Activated B cell treated with CpG ODN at 0.5 μM for 24 hours (primary cell): ENCODE data around the gene PCDHGA1. TPM values are rescaled to one million over a fixed set of nuclear protein-coding genes. Genes with fewer than 3 reads are reported as not detected.

Source experiments
- ATAC-seq: fragments of 200-7000 bp; cut with Tn5 transposase; one replicate; pipeline ENCODE4 v1.10.0; 2021; ENCODE audit warnings: low read depth, mild to moderate bottlenecking, moderate library complexity
- CTCF ChIA-PET: fragments of 350-600 bp; sonication (Branson Sonifier 250); formaldehyde crosslinking; loops from one replicate; lab custom pipeline; 2021; ENCODE audit warnings: antibody characterized with exemption; lab: Charles Lee
- POLR2A ChIA-PET: fragments of 350-600 bp; sonication (Branson Sonifier 250); formaldehyde crosslinking; loops from one replicate; lab custom pipeline; 2021; ENCODE audit warnings: antibody characterized with exemption; lab: Charles Lee
- DNase-seq: peaks from one replicate; pipeline ENCODE4 v3.0.0; 2022
- H3K27ac Mint-ChIP-seq: one replicate; pipeline ENCODE4 v1.8.0; 2020; ENCODE audit warnings: mixed read lengths
- H3K27me3 Mint-ChIP-seq: one replicate; pipeline ENCODE4 v1.8.0; 2021; ENCODE audit warnings: mixed read lengths
- H3K36me3 Mint-ChIP-seq: one replicate; pipeline ENCODE4 v1.8.0; 2021; ENCODE audit warnings: low read depth, mixed read lengths
- H3K4me1 Mint-ChIP-seq: one replicate; pipeline ENCODE4 v1.8.0; 2021; ENCODE audit warnings: mixed read lengths
- H3K4me3 Mint-ChIP-seq: one replicate; pipeline ENCODE4 v1.8.0; 2020; ENCODE audit warnings: mild to moderate bottlenecking, mixed read lengths
- H3K9me3 Mint-ChIP-seq: one replicate; pipeline ENCODE4 v1.8.0; 2020; ENCODE audit warnings: mixed read lengths
- CTCF ChIP-seq: fragments of 200-600 bp; IDR thresholded peaks from one replicate; pipeline ENCODE4 v1.8.0; 2022; ENCODE audit warnings: antibody characterized with exemption, mild to moderate bottlenecking
- intact Hi-C: fragments of 100-400 bp; cut with micrococcal nuclease; formaldehyde crosslinking; loops from one replicate; pipeline ENCODE4 v1.15.1; 2024
- total RNA-seq: library from RNA; stranded (reverse); gene quantifications from 2 replicates; pipeline ENCODE4 v1.2.3, GENCODE V29; 2022

Gene PCDHGA1
- total RNA-seq, 1 donor from 2014 or later = 0.29 TPM

GRCh38 chr5:141477815-141478214, 147.5 kb downstream of the PCDHGA1 start:
- no peak for TF ChIP-seq CTCF
- H3K9me3 Mint-ChIP-seq = no peaks in the 10 kb centered on the region
- H3K4me1 Mint-ChIP-seq = peaks cover 28% of the 10 kb centered on the region
- H3K27ac Mint-ChIP-seq = no peak overlapping the region
- DNase-seq (no peak), ATAC-seq (no peak)
- no peak overlapping the region for H3K4me3 Mint-ChIP-seq
- ChIA-PET POLR2A (no interaction called here), CTCF (interaction anchor here (1.0 to 4.6 kb wide), 2 partner anchors 12 to 46 kb away, joined by 4 to 59 read pairs; no protein-coding TSS in a partner anchor)
- intact Hi-C loops = loop anchor here (2.0 kb wide), 3 partner anchors 15 to 47 kb away; partner anchors contain the start of gene PCDHGA12
- peaks cover 2% of the 10 kb centered on the region for H3K36me3 Mint-ChIP-seq
- H3K27me3 Mint-ChIP-seq = peaks cover 42% of the 10 kb centered on the region

GRCh38 chr5:141478321-141478945, 148.1 kb downstream of the PCDHGA1 start:
- Mint-ChIP-seq H3K4me3 (no peak overlapping the region), H3K27me3 (peaks cover 46% of the 10 kb centered on the region), H3K4me1 (peaks cover 28% of the 10 kb centered on the region), H3K9me3 (no peaks in the 10 kb centered on the region), H3K36me3 (peaks cover 2% of the 10 kb centered on the region), H3K27ac (no peak overlapping the region)
- no peak for ATAC-seq
- ChIA-PET CTCF (interaction anchor here (0.6 to 4.6 kb wide), 4 partner anchors 13 to 79 kb away, joined by 3 to 59 read pairs (median 4); no protein-coding TSS in a partner anchor), POLR2A (no interaction called here)
- no peak for TF ChIP-seq CTCF
- no peak for DNase-seq
- intact Hi-C loops = no loop called here

- Mint-ChIP-seq H3K9me3 (no peaks in the 10 kb centered on the region), H3K27me3 (peaks cover 55% of the 10 kb centered on the region), H3K4me1 (peaks cover 38% of the 10 kb centered on the region), H3K27ac (no peak overlapping the region), H3K36me3 (peaks cover 2% of the 10 kb centered on the region), H3K4me3 (no peak overlapping the region)
- ChIA-PET CTCF (interaction anchor here (1.8 kb wide), 1 partner anchor 33 kb away, joined by 5 read pairs; no protein-coding TSS in a partner anchor), POLR2A (no interaction called here)
- no peak for TF ChIP-seq CTCF
- intact Hi-C loops = no loop called here
- DNase-seq = no peak
- ATAC-seq = no peak
These were observed 149.5 kb downstream of the PCDHGA1 start for GRCh38 chr5:141479776-141480175.

GRCh38 chr5:141483902-141484301, 153.6 kb downstream of the PCDHGA1 start:
- ChIA-PET CTCF (interaction anchor here (1.0 to 1.5 kb wide), 3 partner anchors 29 to 71 kb away, joined by 3 read pairs; partner anchors contain the start of gene PCDHGA10), POLR2A (no interaction called here)
- intact Hi-C loops = loop anchor here (1.0 kb wide), 2 partner anchors 8 kb away; no protein-coding TSS in a partner anchor
- Mint-ChIP-seq H3K27me3 (peaks cover 50% of the 10 kb centered on the region), H3K4me3 (no peak overlapping the region), H3K36me3 (no peaks in the 10 kb centered on the region), H3K9me3 (no peaks in the 10 kb centered on the region), H3K4me1 (peaks cover 17% of the 10 kb centered on the region), H3K27ac (no peak overlapping the region)
- no peak for TF ChIP-seq CTCF
- no peak for ATAC-seq
- no peak for DNase-seq

- H3K36me3 Mint-ChIP-seq = no peaks in the 10 kb centered on the region
- ATAC-seq = no peak
- TF ChIP-seq CTCF = no peak
- intact Hi-C loops = loop anchor here (1.0 kb wide), 2 partner anchors 8 kb away; no protein-coding TSS in a partner anchor
- DNase-seq = no peak
- CTCF ChIA-PET = interaction anchor here (1.0 kb wide), 1 partner anchor 29 kb away, joined by 3 read pairs; no protein-coding TSS in a partner anchor
- no peak overlapping the region for H3K27ac Mint-ChIP-seq
- POLR2A ChIA-PET = no interaction called here
- no peaks in the 10 kb centered on the region for H3K9me3 Mint-ChIP-seq
- H3K4me1 Mint-ChIP-seq = peaks cover 17% of the 10 kb centered on the region
- peaks cover 52% of the 10 kb centered on the region for H3K27me3 Mint-ChIP-seq
- H3K4me3 Mint-ChIP-seq = peak overlapping the region; percentile 61
These were observed 154.0 kb downstream of the PCDHGA1 start for GRCh38 chr5:141484310-141484640.
